H1 (cell line): ENCODE results near the gene MAJIN. TPM values are rescaled to one million over a fixed set of nuclear protein-coding genes. Genes with fewer than 3 reads are reported as not detected.

Experiments used
- CTCF ChIA-PET: fragments of 300-600 bp; sonication (Branson Sonifier 250); formaldehyde crosslinking; loops from one replicate; lab custom pipeline; 2021; ENCODE audit not compliant: partially characterized antibody; lab: Charles Lee
- POLR2A ChIA-PET: fragments of 300-600 bp; sonication (Branson Sonifier 250); formaldehyde crosslinking; loops from one replicate; lab custom pipeline; 2021; ENCODE audit warnings: inconsistent platforms; ENCODE audit not compliant: partially characterized antibody; lab: Charles Lee
- DNase-seq, 2 experiments: peaks; one replicate each; pipeline versions ENCODE4 v3.0.0 to v3.0.0-alpha.2; 2010 to 2022; ENCODE audit warnings: low spot score in 2 of 2, low read depth in 1 of 2, mixed read lengths in 1 of 2
- FAIRE-seq: peaks from 2 replicates; lab custom pipeline; 2011; peaks lifted over from hg19 to GRCh38; lab: Jason Lieb, UNC
- H2AFZ ChIP-seq: 2 replicates; pipeline ENCODE4 v1.8.1; 2012; ENCODE audit warnings: low read length, inconsistent platforms
- H2AK5ac ChIP-seq: 2 replicates; pipeline ENCODE4 v1.6.1; 2013; ENCODE audit warnings: low read depth, low read length
- H2BK120ac ChIP-seq: replicated peaks from 2 replicates; pipeline ENCODE3; 2013; ENCODE audit warnings: low read depth, low read length, inconsistent platforms
- H2BK12ac ChIP-seq: 2 replicates; pipeline ENCODE4 v1.6.1; 2013; ENCODE audit warnings: low read depth, low read length
- H2BK15ac ChIP-seq: 2 replicates; pipeline ENCODE4 v1.6.1; 2013; ENCODE audit warnings: low read length
- H2BK20ac ChIP-seq: 2 replicates; pipeline ENCODE4 v1.6.1; 2013; ENCODE audit warnings: low read length
- H2BK5ac ChIP-seq: 2 replicates; pipeline ENCODE4 v1.6.1; 2013; ENCODE audit warnings: low read depth, low read length
- H3K14ac ChIP-seq: 2 replicates; pipeline ENCODE4 v1.6.1; 2013; ENCODE audit warnings: inconsistent platforms; ENCODE audit not compliant: insufficient read length
- H3K18ac ChIP-seq: 2 replicates; pipeline ENCODE4 v1.6.1; 2013; ENCODE audit warnings: low read length; ENCODE audit errors: extremely low read depth
- H3K23ac ChIP-seq: 2 replicates; pipeline ENCODE4 v1.6.1; 2013; ENCODE audit warnings: inconsistent platforms; ENCODE audit not compliant: insufficient read length
- H3K23me2 ChIP-seq: 2 replicates; pipeline ENCODE4 v1.6.1; 2013; ENCODE audit warnings: low read depth, low read length
- H3K27ac ChIP-seq: 2 replicates; pipeline ENCODE4 v1.6.1; 2011; ENCODE audit warnings: low read depth, low read length, inconsistent platforms
- H3K27me3 ChIP-seq, 4 experiments: replicated peaks in 1 of 4; 1 replicate in 1 of 4; 2 replicates in 3 of 4; pipeline versions ENCODE4 v1.6.1 to v1.8.1; 2011 to 2013; ENCODE audit warnings: low read length in 3 of 4, mild to moderate bottlenecking in 3 of 4, inconsistent platforms in 2 of 4, mixed read lengths in 2 of 4, moderate library complexity in 1 of 4; ENCODE audit not compliant: control insufficient read depth in 3 of 4, insufficient read depth in 3 of 4; ENCODE audit errors: extremely low read depth in 1 of 4
- H3K36me3 ChIP-seq, 4 experiments: 2 replicates each; pipeline versions ENCODE4 v1.6.1 to v1.8.1; 2011 to 2013; ENCODE audit warnings: mild to moderate bottlenecking in 4 of 4, low read length in 3 of 4, moderate library complexity in 2 of 4, control low read depth in 1 of 4, inconsistent platforms in 1 of 4; ENCODE audit not compliant: insufficient read depth in 4 of 4, control insufficient read depth in 2 of 4
- H3K4ac ChIP-seq: replicated peaks from 2 replicates; pipeline ENCODE3; 2013; ENCODE audit warnings: low read length, low read depth, mixed read lengths, inconsistent platforms; ENCODE audit not compliant: insufficient read length
- H3K4me1 ChIP-seq, 4 experiments: replicated peaks in 1 of 4; 1 replicate in 1 of 4; 2 replicates in 3 of 4; pipeline versions ENCODE4 v1.6.1 to v1.8.1; 2011 to 2013; ENCODE audit warnings: low read length in 3 of 4, inconsistent platforms in 2 of 4, mixed read lengths in 1 of 4; ENCODE audit not compliant: insufficient read depth in 4 of 4, control insufficient read depth in 3 of 4
- H3K4me2 ChIP-seq, 2 experiments: 2 replicates each; pipeline versions ENCODE4 v1.6.1 to v1.8.1; 2011 to 2013; ENCODE audit warnings: low read depth in 2 of 2, low read length in 2 of 2, control low read depth in 1 of 2, inconsistent platforms in 1 of 2, mild to moderate bottlenecking in 1 of 2; ENCODE audit not compliant: insufficient read depth in 1 of 2
- H3K4me3 ChIP-seq, 4 experiments: fragments of 200-600, 300-600 bp in 1 of 4; sonication (generic), shearing (Covaris generic), sonication (Bioruptor Twin) in 1 of 4; 2 replicates each; pipeline versions ENCODE4 v1.5.1 to v1.8.1; 2011 to 2016; ENCODE audit warnings: low read length in 4 of 4, low read depth in 3 of 4, control low read depth in 2 of 4, inconsistent platforms in 2 of 4, mild to moderate bottlenecking in 2 of 4, mixed read lengths in 1 of 4, moderate library complexity in 1 of 4; ENCODE audit not compliant: insufficient read depth in 2 of 4; ENCODE audit errors: extremely low read depth in 1 of 4
- H3K56ac ChIP-seq: replicated peaks from 2 replicates; pipeline ENCODE3; 2013; ENCODE audit warnings: low read depth, mild to moderate bottlenecking, mixed read lengths, low read length, inconsistent platforms; ENCODE audit not compliant: insufficient read length
- H3K79me1 ChIP-seq: 2 replicates; pipeline ENCODE4 v1.6.1; 2013; ENCODE audit warnings: low read depth, low read length, control low read depth
- H3K79me2 ChIP-seq, 2 experiments: 2 replicates each; pipeline versions ENCODE4 v1.6.1 to v1.8.1; 2012 to 2013; ENCODE audit warnings: low read length in 2 of 2, mild to moderate bottlenecking in 2 of 2, inconsistent platforms in 1 of 2; ENCODE audit not compliant: insufficient read depth in 2 of 2, control insufficient read depth in 1 of 2
- H3K9ac ChIP-seq, 4 experiments: replicated peaks in 1 of 4; 1 replicate in 1 of 4; 2 replicates in 3 of 4; pipeline versions ENCODE4 v1.6.1 to v1.8.1; 2011 to 2013; ENCODE audit warnings: low read depth in 3 of 4, low read length in 3 of 4, control low read depth in 2 of 4, mild to moderate bottlenecking in 2 of 4, moderate library complexity in 2 of 4, inconsistent platforms in 1 of 4; ENCODE audit errors: extremely low read depth in 1 of 4
- H3K9me3 ChIP-seq, 2 experiments: 2 replicates each; pipeline versions ENCODE4 v1.6.1 to v1.8.1; 2012 to 2013; ENCODE audit warnings: mild to moderate bottlenecking in 2 of 2, moderate library complexity in 2 of 2, control low read depth in 1 of 2, inconsistent platforms in 1 of 2, low read depth in 1 of 2, low read length in 1 of 2, mixed read lengths in 1 of 2; ENCODE audit not compliant: insufficient read depth in 2 of 2
- H4K20me1 ChIP-seq, 2 experiments: replicated peaks in 1 of 2; 2 replicates each; pipeline versions ENCODE3 to v1.8.1; 2011 to 2013; ENCODE audit warnings: inconsistent platforms in 2 of 2, low read length in 2 of 2, mild to moderate bottlenecking in 1 of 2; ENCODE audit not compliant: insufficient read depth in 2 of 2, control insufficient read depth in 1 of 2
- H4K5ac ChIP-seq: 2 replicates; pipeline ENCODE4 v1.6.1; 2013; ENCODE audit warnings: low read length, low read depth, mixed read lengths, inconsistent platforms; ENCODE audit not compliant: insufficient read length
- H4K8ac ChIP-seq: 2 replicates; pipeline ENCODE4 v1.8.0; 2013; ENCODE audit warnings: mild to moderate bottlenecking, moderate library complexity, low read length, inconsistent platforms; ENCODE audit not compliant: insufficient read depth; ENCODE audit errors: extremely low read depth
- H4K91ac ChIP-seq: replicated peaks from 2 replicates; pipeline ENCODE3; 2013; ENCODE audit warnings: low read length, mixed read lengths, inconsistent platforms; ENCODE audit not compliant: insufficient read length
- USF2 ChIP-seq: IDR thresholded peaks from 2 replicates; pipeline ENCODE4 v1.6.1; 2011; ENCODE audit warnings: low read length, improper control_type of control experiment
- ZNF274 ChIP-seq: IDR thresholded peaks from 2 replicates; pipeline ENCODE4 v1.7.0; 2012; ENCODE audit warnings: low read length, borderline replicate concordance; ENCODE audit errors: extremely low read depth
- WGBS, 2 experiments: shearing (Covaris generic) in 1 of 2; methylation state at CpG; one replicate each; pipeline versions ENCODE4 v1.1.6 to v1.1.7; 2013 to 2015; ENCODE audit warnings: low lambda C conversion rate in 2 of 2, mixed read lengths in 2 of 2, inconsistent platforms in 1 of 2, low coverage in 1 of 2, missing lambda C conversion rate in 1 of 2; ENCODE audit not compliant: insufficient replicate concordance in 2 of 2, insufficient coverage in 1 of 2, insufficient read length in 1 of 2; ENCODE audit errors: extremely low coverage in 1 of 2, missing lambda C conversion rate in 1 of 2; 5-methylcytosine and 5-hydroxymethylcytosine counted together
- polyA plus RNA-seq, 7 experiments: library from polyadenylated mRNA; depleted of rRNA in 3 of 7; stranded (reverse) in 5 of 7; unstranded in 2 of 7; fragments of >200 nt in 5 of 7; fragments of 200-250 nt in 2 of 7; gene quantifications; 1 replicate in 5 of 7; 2 replicates in 1 of 7; 4 replicates in 1 of 7; pipeline versions ENCODE4 v1.2.1 to v1.2.3, GENCODE V29; 2011 to 2013; ENCODE audit warnings: missing spikeins in 2 of 7, mixed read lengths in 2 of 7
- total RNA-seq: library from RNA; stranded (reverse); fragmentation: NEBNext Ultra II Directional; extraction: Animal tissue kit (Norgen Biotek cat#: 25700); gene quantifications from 2 replicates; pipeline ENCODE4 v1.2.1, GENCODE V29; 2021

MAJIN gene
- total and polyA plus RNA-seq, 2 of the 8 experiments (the other 6 are each of a cell fraction or from before 2014, with no cell fraction given), result not detected

GRCh38 chr11:64931290-64931689 lies 40.6 kb downstream of the MAJIN start:
- 76% methylated on average over 7 of the region's 7 CpGs; no CpG with 5 or more reads in 1 of the 2 experiments for WGBS, 2 experiments
- no peaks in the 10 kb centered on the region; a peak in 1 of 8 replicates for H3K36me3 ChIP-seq
- no peak overlapping the region for H2BK12ac ChIP-seq
- H3K79me1 ChIP-seq, result no peaks in the 10 kb centered on the region
- no peak overlapping the region for H3K23ac ChIP-seq
- H3K56ac ChIP-seq, result no peak overlapping the region
- no peak overlapping the region for H2BK120ac ChIP-seq
- no peak overlapping the region for H3K18ac ChIP-seq
- no peak overlapping the region for H2BK15ac ChIP-seq
- H3K9ac ChIP-seq, result no peak overlapping the region
- no peak overlapping the region for H2AFZ ChIP-seq
- H3K27ac ChIP-seq, result no peak overlapping the region
- H4K5ac ChIP-seq, result no peak overlapping the region
- FAIRE-seq, result no peak
- no peaks in the 10 kb centered on the region; a peak in 1 of 7 replicates for H3K27me3 ChIP-seq
- no peak overlapping the region for H2BK5ac ChIP-seq
- H4K91ac ChIP-seq, result no peak overlapping the region
- DNase-seq, result no peak
- H3K4me1 ChIP-seq, result peaks cover 1 to 14% (median 7%) of the 10 kb centered on the region in 4 experiments
- H3K4me3 ChIP-seq, result no peak overlapping the region
- H3K4me2 ChIP-seq, result no peak overlapping the region
- peaks cover 2% of the 10 kb centered on the region; the same call in 1 of the 2 replicates for H3K23me2 ChIP-seq
- ChIA-PET CTCF (no interaction called here), POLR2A (interaction anchor here (1.3 kb wide), 1 partner anchor 15 kb away, joined by 3 read pairs; no protein-coding TSS in a partner anchor)
- H3K9me3 ChIP-seq, result no peaks in the 10 kb centered on the region
- H3K4ac ChIP-seq, result no peak overlapping the region
- H3K79me2 ChIP-seq, result no peaks in the 10 kb centered on the region
- H2BK20ac ChIP-seq, result no peak overlapping the region
- H4K20me1 ChIP-seq, result peaks cover 0 to 4% of the 10 kb centered on the region in 2 experiments
- H3K14ac ChIP-seq, result no peak overlapping the region
- no peak overlapping the region for H2AK5ac ChIP-seq
- H4K8ac ChIP-seq, result no peak overlapping the region
- TF ChIP-seq USF2, result no peak
- no peak for TF ChIP-seq ZNF274
